GM19463 (cell line): ENCODE results near the gene ALX4.

Source experiments
- ATAC-seq: cut with Tn5 transposase; IDR thresholded peaks from one replicate; pipeline ENCODE4 v1.9.1; 2021; ENCODE audit warnings: mild to moderate bottlenecking, moderate library complexity; ENCODE audit not compliant: unreplicated experiment

The ALX4 gene

GRCh38 chr11:44248109-44248508 lies 61.8 kb downstream of the ALX4 start:
- ATAC-seq = no peak

GRCh38 chr11:44247508-44247907 lies 62.4 kb downstream of the ALX4 start:
- ATAC-seq = no peak

- no peak for ATAC-seq
Measured at GRCh38 chr11:44246726-44247125, 63.2 kb downstream of the ALX4 start.

- no peak for ATAC-seq
Measured at GRCh38 chr11:44244639-44245310, 65.2 kb downstream of the ALX4 start.

- ATAC-seq = no peak
Measured at GRCh38 chr11:44243595-44244343, 66.2 kb downstream of the ALX4 start.

GRCh38 chr11:44243086-44243485 lies 66.9 kb downstream of the ALX4 start:
- ATAC-seq = no peak

- no peak for ATAC-seq
Measured at GRCh38 chr11:44241851-44242250, 68.1 kb downstream of the ALX4 start.

GRCh38 chr11:44237156-44237555 lies 72.8 kb downstream of the ALX4 start:
- ATAC-seq = no peak

- no peak for ATAC-seq
Measured at GRCh38 chr11:44236296-44236695, 73.6 kb downstream of the ALX4 start.

- no peak for ATAC-seq
Measured at GRCh38 chr11:44235765-44236201, 74.2 kb downstream of the ALX4 start.

- ATAC-seq = no peak
Measured at GRCh38 chr11:44229624-44230023, 80.3 kb downstream of the ALX4 start.

GRCh38 chr11:44229098-44229497 lies 80.8 kb downstream of the ALX4 start:
- no peak for ATAC-seq

- ATAC-seq = no peak
Measured at GRCh38 chr11:44228379-44228778, 81.6 kb downstream of the ALX4 start.

- ATAC-seq = no peak
Measured at GRCh38 chr11:44226945-44227344, 83.0 kb downstream of the ALX4 start.

GRCh38 chr11:44226490-44226889 lies 83.4 kb downstream of the ALX4 start:
- ATAC-seq = no peak

GRCh38 chr11:44224867-44225501 lies 85.0 kb downstream of the ALX4 start:
- ATAC-seq = no peak

GRCh38 chr11:44223238-44223637 lies 86.7 kb downstream of the ALX4 start:
- no peak for ATAC-seq

- no peak for ATAC-seq
Measured at GRCh38 chr11:44221992-44222391, 87.9 kb downstream of the ALX4 start.

- no peak for ATAC-seq
Measured at GRCh38 chr11:44221456-44221855, 88.5 kb downstream of the ALX4 start.

- no peak for ATAC-seq
Measured at GRCh38 chr11:44219830-44220796, 89.8 kb downstream of the ALX4 start.

- no peak for ATAC-seq
Measured at GRCh38 chr11:44217432-44217831, 92.5 kb downstream of the ALX4 start.
